Tibial nerve (tissue), 4 donors: ENCODE data around the gene TBC1D4. TPM values are rescaled to one million over a fixed set of nuclear protein-coding genes. Genes with fewer than 3 reads are reported as not detected.

Experiments
- DNase-seq, 2 donors: peaks; one replicate each; pipeline ENCODE4 v3.0.0-alpha.2; 2019; ENCODE audit warnings: low spot score in 2 of 2
- H3K27ac ChIP-seq, 4 donors: fragments of 200-600 bp; sonication (generic) in 3 of 4; one replicate each; pipeline ENCODE4 v1.5.1; 2017 to 2019; ENCODE audit warnings: mild to moderate bottlenecking in 1 of 4
- H3K27me3 ChIP-seq, 2 donors: fragments of 200-600 bp; sonication (generic) in 1 of 2; one replicate each; pipeline versions ENCODE4 v1.5.1 to v1.6.0; 2017 to 2019
- H3K36me3 ChIP-seq, 3 donors: fragments of 200-600 bp; sonication (generic); one replicate each; pipeline ENCODE4 v1.5.1; 2018 to 2019
- H3K4me1 ChIP-seq, 4 donors: fragments of 200-600 bp; sonication (generic) in 3 of 4; one replicate each; pipeline ENCODE4 v1.5.1; 2017 to 2019
- H3K4me3 ChIP-seq, 4 donors: fragments of 200-600 bp; sonication (generic) in 3 of 4; one replicate each; pipeline ENCODE4 v1.5.1; 2017 to 2019; ENCODE audit warnings: mild to moderate bottlenecking in 1 of 4, moderate library complexity in 1 of 4
- H3K9me3 ChIP-seq, 4 donors: fragments of 200-600 bp; sonication (generic) in 3 of 4; one replicate each; pipeline ENCODE4 v1.5.1; 2017 to 2019
- CTCF ChIP-seq, 5 experiments: fragments of 200-600 bp in 3 of 5; fragments of 450-650 bp in 2 of 5; sonication (generic) in 3 of 5; IDR thresholded peaks; one replicate each; pipeline ENCODE4 v1.5.1; 2016 to 2019; ENCODE audit warnings: antibody characterized with exemption in 5 of 5, mild to moderate bottlenecking in 3 of 5, moderate library complexity in 2 of 5
- EP300 ChIP-seq, 2 donors: sonication (generic); formaldehyde crosslinking; IDR thresholded peaks; one replicate each; pipeline ENCODE4 v1.6.1; 2017; ENCODE audit warnings: antibody characterized with exemption in 2 of 2, mild to moderate bottlenecking in 1 of 2
- POLR2A ChIP-seq, 2 donors: fragments of 450-650 bp; IDR thresholded peaks; one replicate each; pipeline ENCODE4 v1.6.1; 2017; ENCODE audit warnings: antibody characterized with exemption in 2 of 2, mild to moderate bottlenecking in 2 of 2, moderate library complexity in 2 of 2
- WGBS, 2 donors: methylation state at CpG; one replicate each; pipeline ENCODE4 v1.1.5; 2018; 5-methylcytosine and 5-hydroxymethylcytosine counted together
- total RNA-seq, 4 donors: library from RNA; depleted of rRNA; stranded (reverse); fragments of >200 nt; gene quantifications; one replicate each; pipeline ENCODE4 v1.1.0, GENCODE V29; 2016

TBC1D4 gene
- total RNA-seq, 4 donors from 2014 or later, result 17.7 to 45.4 (median 33.4) TPM

GRCh38 chr13:75236774-75237173, 245.2 kb downstream of the TBC1D4 start:
- 92 to 94% methylated on average over 3 of the region's 3 CpGs for WGBS, 2 donors
- Histone ChIP-seq H3K9me3 (peaks cover 0 to 9% (median 0%) of the 10 kb centered on the region in 4 donors), H3K36me3 (no peaks in the 10 kb centered on the region), H3K27me3 (no peaks in the 10 kb centered on the region), H3K4me3 (no peak overlapping the region), H3K4me1 (no peaks in the 10 kb centered on the region), H3K27ac (no peak overlapping the region)
- DNase-seq, result no peak
- TF ChIP-seq EP300 (IDR thresholded peaks at IDR 0.05) (no peak), POLR2A (IDR thresholded peaks at IDR 0.05) (no peak), CTCF (IDR thresholded peaks at IDR 0.05) (no peak)

Other genes with a start within 250 kb of the TBC1D4 start
- gene COMMD6, start 55.7 kb upstream of the TBC1D4 start, total RNA-seq, result 100 to 1,000 TPM in 1 of 4 donors, 10 to 100 TPM in 3; 58.6 to 141 (median 83.5) TPM
- gene UCHL3, start 67.6 kb upstream of the TBC1D4 start, total RNA-seq, result 10 to 100 TPM in 2 of 4 donors, 1 to 10 TPM in 2; 1.4 to 19.2 (median 11.0) TPM
- gene LMO7, start 154.2 kb upstream of the TBC1D4 start, total RNA-seq, result 100 to 1,000 TPM; 149 to 311 (median 236) TPM